IPS-20b (cell line): Measurements from ENCODE around the gene CMKLR1.

Experiments used
- H3K27ac ChIP-seq: one replicate; pipeline ENCODE4 v1.5.1; 2013; ENCODE audit warnings: low read length
- H3K27me3 ChIP-seq: 2 replicates; pipeline ENCODE4 v1.6.1; 2013; ENCODE audit warnings: mild to moderate bottlenecking, low read length, inconsistent platforms; ENCODE audit not compliant: insufficient read depth
- H3K36me3 ChIP-seq: 2 replicates; pipeline ENCODE4 v1.6.1; 2013; ENCODE audit warnings: low read depth, mild to moderate bottlenecking, inconsistent platforms, low read length, moderate library complexity; ENCODE audit not compliant: insufficient read depth
- H3K4me1 ChIP-seq: 2 replicates; pipeline ENCODE4 v1.6.1; 2013; ENCODE audit warnings: mild to moderate bottlenecking, control low read depth, inconsistent platforms, low read length, moderate library complexity; ENCODE audit not compliant: insufficient read depth
- H3K4me3 ChIP-seq: 2 replicates; pipeline ENCODE4 v1.5.1; 2013; ENCODE audit warnings: mild to moderate bottlenecking, low read length, inconsistent platforms
- H3K9ac ChIP-seq: 2 replicates; pipeline ENCODE4 v1.6.1; 2013; ENCODE audit warnings: low read depth, mild to moderate bottlenecking, inconsistent platforms, low read length, moderate library complexity
- H3K9me3 ChIP-seq: 2 replicates; pipeline ENCODE4 v1.6.1; 2013; ENCODE audit warnings: mild to moderate bottlenecking, low read depth, low read length, inconsistent platforms; ENCODE audit not compliant: insufficient read depth

CMKLR1 gene

DNA sequence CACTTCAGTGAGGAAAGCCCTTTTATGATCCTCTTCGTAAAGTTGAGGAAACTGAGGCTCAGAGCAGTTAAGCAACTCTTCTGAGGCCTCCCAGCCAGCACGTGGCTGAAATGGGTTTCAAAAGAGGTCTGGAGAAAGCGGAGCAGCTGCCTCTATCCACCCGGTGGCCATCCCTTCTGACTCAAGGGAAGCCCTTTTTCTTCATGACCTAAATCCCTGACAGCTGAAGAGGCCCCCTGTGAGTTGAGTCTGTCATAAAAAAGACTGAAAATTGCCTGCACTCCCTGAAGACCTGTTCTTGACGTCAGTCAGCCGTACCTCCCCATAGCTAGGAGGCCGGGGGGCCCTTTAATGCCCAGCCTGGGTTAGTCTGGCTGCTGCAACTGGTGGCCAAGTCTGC lies 10.7 kb downstream of the CMKLR1 start:
- Histone ChIP-seq H3K27me3 (no peaks in the 10 kb centered on the region), H3K36me3 (no peaks in the 10 kb centered on the region), H3K27ac (no peak overlapping the region), H3K9me3 (no peaks in the 10 kb centered on the region), H3K4me3 (no peak overlapping the region), H3K9ac (no peak overlapping the region), H3K4me1 (no peaks in the 10 kb centered on the region)

- Histone ChIP-seq H3K27ac (no peak overlapping the region), H3K9me3 (no peaks in the 10 kb centered on the region), H3K36me3 (no peaks in the 10 kb centered on the region), H3K27me3 (no peaks in the 10 kb centered on the region), H3K4me3 (no peak overlapping the region), H3K9ac (no peak overlapping the region), H3K4me1 (no peaks in the 10 kb centered on the region)
These were observed 11.3 kb downstream of the CMKLR1 start for GRCh38 chr12:108327621-108328344.

GRCh38 chr12:108326254-108326750 lies 12.8 kb downstream of the CMKLR1 start:
- H3K9me3 ChIP-seq = no peaks in the 10 kb centered on the region
- H3K27ac ChIP-seq = no peak overlapping the region
- no peaks in the 10 kb centered on the region for H3K27me3 ChIP-seq
- peaks cover 5% of the 10 kb centered on the region; the same call in 1 of the 2 replicates for H3K4me1 ChIP-seq
- no peak overlapping the region for H3K4me3 ChIP-seq
- no peaks in the 10 kb centered on the region for H3K36me3 ChIP-seq
- no peak overlapping the region for H3K9ac ChIP-seq

GRCh38 chr12:108325549-108325948 lies 13.6 kb downstream of the CMKLR1 start:
- no peaks in the 10 kb centered on the region for H3K27me3 ChIP-seq
- no peak overlapping the region for H3K9ac ChIP-seq
- no peaks in the 10 kb centered on the region for H3K36me3 ChIP-seq
- H3K27ac ChIP-seq = no peak overlapping the region
- no peaks in the 10 kb centered on the region for H3K9me3 ChIP-seq
- H3K4me1 ChIP-seq = peaks cover 5% of the 10 kb centered on the region; the same call in 1 of the 2 replicates
- no peak overlapping the region for H3K4me3 ChIP-seq

- H3K4me1 ChIP-seq = peaks cover 5% of the 10 kb centered on the region; the same call in 1 of the 2 replicates
- H3K9ac ChIP-seq = no peak overlapping the region
- H3K27ac ChIP-seq = no peak overlapping the region
- H3K9me3 ChIP-seq = no peaks in the 10 kb centered on the region
- H3K4me3 ChIP-seq = no peak overlapping the region
- no peaks in the 10 kb centered on the region for H3K36me3 ChIP-seq
- no peaks in the 10 kb centered on the region for H3K27me3 ChIP-seq
These were observed 14.1 kb downstream of the CMKLR1 start for GRCh38 chr12:108325018-108325358.

DNA sequence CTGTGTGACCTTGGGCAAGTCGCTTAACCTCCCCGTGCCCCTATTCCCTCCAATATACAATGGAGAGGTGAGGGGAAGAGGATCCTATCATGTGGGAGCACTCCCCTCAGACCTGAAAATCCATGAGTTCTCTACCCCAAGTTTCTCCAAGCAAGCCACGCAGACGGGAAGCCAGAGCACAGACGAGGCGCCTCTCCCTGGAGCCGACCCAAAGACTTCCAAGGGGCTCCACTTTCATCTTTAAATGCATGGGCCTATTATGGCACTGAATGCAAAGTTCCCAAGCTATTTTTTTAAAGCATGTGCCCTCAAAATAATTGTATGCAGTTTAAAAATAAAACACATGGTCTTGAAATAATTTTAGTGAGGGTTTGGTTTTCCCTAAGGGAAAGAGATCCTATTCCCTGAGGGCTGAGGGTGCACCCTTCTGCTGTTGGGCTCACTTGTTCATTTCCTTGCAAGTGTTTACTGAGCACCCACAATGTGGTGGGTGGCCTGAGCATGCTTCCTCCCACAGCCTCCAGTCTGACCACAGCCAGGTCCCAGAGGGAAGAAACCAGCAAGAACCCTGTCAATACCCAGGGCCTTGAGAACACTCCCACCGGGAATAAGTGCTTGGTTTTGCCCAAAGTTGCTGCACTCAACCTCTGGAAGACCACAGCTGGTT lies 14.6 kb downstream of the CMKLR1 start:
- no peaks in the 10 kb centered on the region for H3K36me3 ChIP-seq
- H3K4me1 ChIP-seq = peaks cover 5% of the 10 kb centered on the region; the same call in 1 of the 2 replicates
- H3K9ac ChIP-seq = no peak overlapping the region
- no peak overlapping the region for H3K4me3 ChIP-seq
- no peaks in the 10 kb centered on the region for H3K9me3 ChIP-seq
- no peak overlapping the region for H3K27ac ChIP-seq
- H3K27me3 ChIP-seq = no peaks in the 10 kb centered on the region

DNA sequence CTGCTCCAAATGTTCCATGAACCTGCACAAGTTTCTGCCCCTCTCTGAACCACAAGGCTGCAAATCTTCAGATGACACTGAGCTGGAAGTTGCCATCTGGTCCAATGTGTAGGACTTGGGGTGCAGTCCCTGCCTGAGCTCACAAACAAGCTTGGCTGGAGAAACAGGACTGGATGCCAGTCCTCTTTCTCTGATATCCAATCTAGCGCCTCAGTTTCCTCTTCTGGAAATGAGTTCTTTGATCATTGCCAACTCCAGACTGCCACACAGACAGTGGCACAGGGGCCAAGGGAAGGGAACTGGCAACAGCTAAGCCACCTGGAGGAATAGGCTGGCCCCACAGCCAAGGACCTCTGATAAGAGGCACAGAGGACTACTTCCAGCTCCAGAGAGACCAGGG lies 15.5 kb downstream of the CMKLR1 start:
- Histone ChIP-seq H3K27me3 (no peaks in the 10 kb centered on the region), H3K4me3 (no peak overlapping the region), H3K9ac (no peak overlapping the region), H3K4me1 (peaks cover 5% of the 10 kb centered on the region; the same call in 1 of the 2 replicates), H3K27ac (no peak overlapping the region), H3K36me3 (no peaks in the 10 kb centered on the region), H3K9me3 (no peaks in the 10 kb centered on the region)

DNA sequence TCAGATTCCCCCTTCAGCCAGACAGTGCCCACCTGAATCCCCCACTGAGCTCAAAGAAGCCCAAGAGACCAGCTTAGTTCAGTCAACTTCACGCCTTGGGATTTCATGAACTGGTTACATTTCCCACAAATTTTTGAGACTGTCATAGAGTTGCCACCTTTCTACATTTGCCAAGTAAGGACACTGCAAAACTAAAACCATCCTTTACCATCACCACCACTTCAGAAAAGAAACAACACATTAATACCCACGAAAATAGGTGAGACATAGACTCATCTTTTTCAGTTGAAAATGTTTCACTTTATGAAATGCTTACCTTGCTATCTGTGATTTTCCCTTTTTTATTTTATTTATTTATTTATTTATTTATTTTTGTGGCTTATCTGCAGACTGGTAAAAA lies 16.1 kb downstream of the CMKLR1 start:
- Histone ChIP-seq H3K27me3 (no peaks in the 10 kb centered on the region), H3K4me1 (peaks cover 5% of the 10 kb centered on the region; the same call in 1 of the 2 replicates), H3K27ac (no peak overlapping the region), H3K36me3 (no peaks in the 10 kb centered on the region), H3K4me3 (no peak overlapping the region), H3K9ac (no peak overlapping the region), H3K9me3 (no peaks in the 10 kb centered on the region)

GRCh38 chr12:108321688-108322087 lies 17.4 kb downstream of the CMKLR1 start:
- Histone ChIP-seq H3K9ac (no peak overlapping the region), H3K27me3 (no peaks in the 10 kb centered on the region), H3K27ac (no peak overlapping the region), H3K4me1 (peaks cover 5% of the 10 kb centered on the region; the same call in 1 of the 2 replicates), H3K36me3 (no peaks in the 10 kb centered on the region), H3K9me3 (no peaks in the 10 kb centered on the region), H3K4me3 (no peak overlapping the region)

GRCh38 chr12:108320507-108321293 lies 18.4 kb downstream of the CMKLR1 start:
- no peaks in the 10 kb centered on the region for H3K9me3 ChIP-seq
- no peaks in the 10 kb centered on the region for H3K36me3 ChIP-seq
- H3K4me3 ChIP-seq = no peak overlapping the region
- H3K9ac ChIP-seq = no peak overlapping the region; the same call in 1 of the 2 replicates
- H3K4me1 ChIP-seq = peaks cover 12% of the 10 kb centered on the region; the same call in 1 of the 2 replicates
- no peaks in the 10 kb centered on the region for H3K27me3 ChIP-seq
- H3K27ac ChIP-seq = no peak overlapping the region

DNA sequence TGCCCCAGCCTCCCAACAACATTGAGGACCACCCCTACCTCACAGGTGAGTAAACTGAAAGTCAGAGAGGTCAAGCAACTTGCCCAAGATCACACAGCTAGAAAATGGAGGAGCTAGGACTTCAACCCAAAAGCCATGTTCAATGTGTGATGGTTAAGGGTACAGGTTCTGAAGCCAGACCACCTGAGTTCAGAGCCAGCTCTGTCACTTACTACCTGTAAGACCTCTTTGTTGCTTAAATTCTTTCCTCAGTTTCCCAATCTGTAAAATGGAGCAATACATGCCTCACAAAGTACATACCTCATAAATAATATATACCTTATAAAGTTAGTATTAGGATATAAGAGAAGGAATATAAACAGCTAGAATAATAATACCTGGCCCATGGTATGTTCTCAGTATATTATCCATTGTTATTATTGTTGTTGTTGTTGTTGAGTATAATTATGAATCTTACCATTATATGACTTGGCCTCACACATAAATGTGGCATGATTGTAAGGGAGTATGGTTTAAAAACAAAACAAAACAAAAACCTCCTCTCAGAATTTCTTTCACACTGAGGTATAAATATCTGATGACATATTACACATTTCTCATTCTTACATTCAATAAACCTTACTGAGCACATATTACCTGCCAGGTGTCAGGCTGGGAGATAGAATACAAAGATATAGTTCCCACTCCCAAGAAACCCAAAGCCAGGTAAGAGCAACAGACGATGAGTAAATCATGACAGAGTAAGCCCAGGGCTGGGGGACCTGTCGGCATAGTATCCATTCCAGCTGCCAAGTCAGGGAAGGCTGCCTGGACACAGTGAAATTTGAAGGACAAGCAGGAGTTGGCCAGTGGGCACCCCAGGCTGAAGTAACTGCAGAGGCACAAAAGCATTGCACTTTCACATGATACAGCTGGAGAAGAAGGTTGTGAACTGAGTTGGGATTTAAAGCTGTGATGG lies 19.6 kb downstream of the CMKLR1 start:
- Histone ChIP-seq H3K27me3 (no peaks in the 10 kb centered on the region), H3K27ac (no peak overlapping the region), H3K9ac (no peak overlapping the region), H3K4me1 (peaks cover 15% of the 10 kb centered on the region; the same call in 1 of the 2 replicates), H3K36me3 (no peaks in the 10 kb centered on the region), H3K9me3 (no peaks in the 10 kb centered on the region), H3K4me3 (no peak overlapping the region)
